LNCaP clone FGC (cell line): ENCODE results near the gene KLHL11.

ENCODE experiments used
- DNase-seq: peaks from one replicate; pipeline ENCODE4 v3.0.0-alpha.2; 2011; ENCODE audit warnings: low read depth
- H3K4me3 ChIP-seq: 2 replicates; pipeline ENCODE4 v1.5.1; 2011; ENCODE audit warnings: mild to moderate bottlenecking, low read depth, low read length, control low read depth
- CTCF ChIP-seq: IDR thresholded peaks from 2 replicates; pipeline ENCODE4 v1.5.1; 2012; ENCODE audit warnings: mild to moderate bottlenecking; ENCODE audit not compliant: control insufficient read depth, insufficient read depth; ENCODE audit errors: extremely low read depth

The KLHL11 gene

GRCh38 chr17:41901646-41902045 is 36.4 kb upstream of the KLHL11 start:
- TF ChIP-seq CTCF = no peak
- DNase-seq = no peak

GRCh38 chr17:41896726-41897125 is 31.5 kb upstream of the KLHL11 start:
- DNase-seq = no peak
- TF ChIP-seq CTCF = no peak
- H3K4me3 ChIP-seq = no peak overlapping the region

More at GRCh38 chr17:41901646-41902045, 36.4 kb upstream of the KLHL11 start:
- no peak overlapping the region for H3K4me3 ChIP-seq

GRCh38 chr17:41895617-41896016 is 30.4 kb upstream of the KLHL11 start:
- DNase-seq = no peak
- no peak for TF ChIP-seq CTCF

GRCh38 chr17:41894791-41895331 is 29.6 kb upstream of the KLHL11 start:
- DNase-seq = no peak
- H3K4me3 ChIP-seq = no peak overlapping the region
- no peak for TF ChIP-seq CTCF

More at GRCh38 chr17:41895617-41896016, 30.4 kb upstream of the KLHL11 start:
- no peak overlapping the region for H3K4me3 ChIP-seq

- H3K4me3 ChIP-seq = no peak overlapping the region
- DNase-seq = no peak
- no peak for TF ChIP-seq CTCF
Measured at GRCh38 chr17:41893384-41893783, 28.2 kb upstream of the KLHL11 start.

GRCh38 chr17:41892021-41892376 is 26.8 kb upstream of the KLHL11 start:
- no peak for DNase-seq
- no peak for TF ChIP-seq CTCF
- H3K4me3 ChIP-seq = no peak overlapping the region
